ENCODE data around the gene PPP1R26. TPM values are rescaled to one million over a fixed set of nuclear protein-coding genes. Genes with fewer than 3 reads are reported as not detected.

PPP1R26 gene
- polyA plus RNA-seq, 2 of the 4 experiments (the other 2 are of a cell fraction): 8.5 to 12.7 TPM

DNA sequence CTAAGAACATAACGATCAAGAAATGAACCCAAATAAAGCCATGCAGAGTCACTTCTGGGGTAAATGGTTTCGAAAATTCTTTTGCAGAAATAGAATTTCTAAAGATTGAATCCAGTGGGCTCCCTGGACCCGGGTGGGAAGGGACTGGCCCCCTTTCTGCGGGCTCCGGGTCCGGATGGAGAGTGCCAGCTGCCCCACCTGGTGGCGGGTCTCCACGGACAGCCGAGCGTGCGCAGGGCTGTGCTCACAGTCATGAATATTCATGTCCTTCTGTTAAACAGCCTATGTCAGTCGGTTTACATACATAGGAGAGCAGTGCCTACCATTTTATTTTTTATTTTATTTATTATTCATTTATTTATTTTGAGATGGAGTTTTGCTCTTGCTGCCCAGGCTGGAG, 4.7 kb upstream of the PPP1R26 start:
- CTCF ChIA-PET: interaction anchor here (0.6 to 3.2 kb wide), 7 partner anchors 9 to 388 kb away, joined by 3 to 14 read pairs (median 8); no protein-coding TSS in a partner anchor
- no peaks in the 10 kb centered on the region for H3K9me3 ChIP-seq
- ATAC-seq (peak; percentile 57 to 88; a peak in 4 of 6 replicates), FAIRE-seq (no peak), DNase-seq (ENCODE audit: low read depth in 1 of 2, low spot score in 1 of 2) (peak; percentile 60 to 64)
- H3K4me2 ChIP-seq: no peak overlapping the region
- TF ChIP-seq CHD2 (IDR thresholded peaks at IDR 0.05; ENCODE audit: low read length, partially characterized antibody): no peak
- TF ChIP-seq PHF8 (IDR thresholded peaks at IDR 0.05; ENCODE audit: borderline replicate concordance, low read depth): no peak
- TF ChIP-seq, protein P1, sequence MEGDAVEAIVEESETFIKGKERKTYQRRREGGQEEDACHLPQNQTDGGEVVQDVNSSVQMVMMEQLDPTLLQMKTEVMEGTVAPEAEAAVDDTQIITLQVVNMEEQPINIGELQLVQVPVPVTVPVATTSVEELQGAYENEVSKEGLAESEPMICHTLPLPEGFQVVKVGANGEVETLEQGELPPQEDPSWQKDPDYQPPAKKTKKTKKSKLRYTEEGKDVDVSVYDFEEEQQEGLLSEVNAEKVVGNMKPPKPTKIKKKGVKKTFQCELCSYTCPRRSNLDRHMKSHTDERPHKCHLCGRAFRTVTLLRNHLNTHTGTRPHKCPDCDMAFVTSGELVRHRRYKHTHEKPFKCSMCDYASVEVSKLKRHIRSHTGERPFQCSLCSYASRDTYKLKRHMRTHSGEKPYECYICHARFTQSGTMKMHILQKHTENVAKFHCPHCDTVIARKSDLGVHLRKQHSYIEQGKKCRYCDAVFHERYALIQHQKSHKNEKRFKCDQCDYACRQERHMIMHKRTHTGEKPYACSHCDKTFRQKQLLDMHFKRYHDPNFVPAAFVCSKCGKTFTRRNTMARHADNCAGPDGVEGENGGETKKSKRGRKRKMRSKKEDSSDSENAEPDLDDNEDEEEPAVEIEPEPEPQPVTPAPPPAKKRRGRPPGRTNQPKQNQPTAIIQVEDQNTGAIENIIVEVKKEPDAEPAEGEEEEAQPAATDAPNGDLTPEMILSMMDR (IDR thresholded peaks at IDR 0.05): peak; percentile 46
- peak; percentile 23 to 40; a peak in 3 of 5 replicates for TF ChIP-seq RAD21 (conservative IDR thresholded peaks at IDR 0.05 in 1 of 2, IDR thresholded peaks at IDR 0.05 in 1 of 2)
- TF ChIP-seq NFE2L2 (conservative IDR thresholded peaks at IDR 0.05; ENCODE audit: low read length): no peak
- TF ChIP-seq SMC3 (IDR thresholded peaks at IDR 0.05): peak; percentile 33; the same call in 2 of the 3 replicates
- no peak overlapping the region for H3K27ac ChIP-seq
- POLR2A ChIA-PET: no interaction called here
- no peaks in the 10 kb centered on the region for H3K4me1 ChIP-seq
- no peak overlapping the region for H3K4me3 ChIP-seq
- 19% methylated on average over 12 of the region's 12 CpGs for WGBS (ENCODE audit: missing lambda C conversion rate)

DNA sequence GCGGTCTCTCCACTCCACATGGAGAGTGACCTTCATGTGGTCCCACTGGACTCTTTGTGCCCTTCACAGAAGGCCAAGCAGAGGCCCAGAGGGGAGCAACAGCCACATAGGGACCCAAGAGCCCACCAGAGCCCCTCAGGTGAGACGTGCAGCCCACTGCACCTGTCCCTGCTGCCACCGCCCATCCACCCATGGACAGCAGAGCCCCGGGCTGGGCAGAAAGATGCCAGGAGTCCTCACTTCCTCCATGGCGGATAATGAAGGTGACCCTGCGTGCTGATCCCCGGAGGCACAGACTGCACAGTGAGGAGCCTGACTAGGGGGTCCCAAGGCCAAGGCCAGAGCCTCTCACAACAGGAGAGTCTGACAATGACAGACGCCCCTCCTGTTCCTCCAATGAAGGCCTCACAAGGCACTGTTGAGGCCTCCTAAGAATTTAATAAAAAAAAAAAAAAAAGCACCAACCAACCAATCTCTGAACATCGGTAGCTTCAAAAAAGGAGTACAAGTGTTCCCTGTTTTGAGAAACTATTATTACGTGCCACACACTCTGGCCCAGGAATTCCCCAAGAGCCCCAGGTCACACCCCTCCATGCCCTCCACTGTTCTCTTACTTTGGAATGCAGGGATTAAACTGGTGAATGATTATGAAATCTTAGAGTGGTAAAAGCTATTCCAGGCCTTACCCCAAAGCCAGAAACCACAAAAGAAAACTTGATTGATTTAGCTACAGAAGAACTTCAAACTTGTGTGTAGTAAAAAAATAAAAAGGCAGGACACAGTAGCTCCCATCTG, 2.8 kb upstream of the PPP1R26 start:
- ATAC-seq (no peak), FAIRE-seq (no peak), DNase-seq (ENCODE audit: low read depth in 1 of 2, low spot score in 1 of 2) (no peak)
- CTCF ChIA-PET: interaction anchor here (0.6 to 2.5 kb wide), 5 partner anchors 13 to 388 kb away, joined by 4 to 8 read pairs (median 5); partner anchors contain the start of gene OLFM1
- TF ChIP-seq FOSL2 (IDR thresholded peaks at IDR 0.05) (no peak), FOSL2 (CRISPR knock-in tag; IDR thresholded peaks at IDR 0.05) (no peak), NR3C1 (IDR thresholded peaks at IDR 0.05) (no peak), FOSB (CRISPR knock-in tag; IDR thresholded peaks at IDR 0.05) (no peak), HEYL (CRISPR knock-in tag; IDR thresholded peaks at IDR 0.05) (no peak)
- TF ChIP-seq, protein P2, sequence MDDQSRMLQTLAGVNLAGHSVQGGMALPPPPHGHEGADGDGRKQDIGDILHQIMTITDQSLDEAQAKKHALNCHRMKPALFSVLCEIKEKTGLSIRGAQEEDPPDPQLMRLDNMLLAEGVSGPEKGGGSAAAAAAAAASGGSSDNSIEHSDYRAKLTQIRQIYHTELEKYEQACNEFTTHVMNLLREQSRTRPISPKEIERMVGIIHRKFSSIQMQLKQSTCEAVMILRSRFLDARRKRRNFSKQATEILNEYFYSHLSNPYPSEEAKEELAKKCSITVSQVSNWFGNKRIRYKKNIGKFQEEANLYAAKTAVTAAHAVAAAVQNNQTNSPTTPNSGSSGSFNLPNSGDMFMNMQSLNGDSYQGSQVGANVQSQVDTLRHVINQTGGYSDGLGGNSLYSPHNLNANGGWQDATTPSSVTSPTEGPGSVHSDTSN (IDR thresholded peaks at IDR 0.05): no peak
- Histone ChIP-seq H3K4me1 (peaks cover 7% of the 10 kb centered on the region), H3K9me3 (no peaks in the 10 kb centered on the region), H3K4me2 (no peak overlapping the region), H3K4me3 (no peak overlapping the region), H3K27ac (no peak overlapping the region)
- 76% methylated on average over 6 of the region's 10 CpGs for WGBS (ENCODE audit: missing lambda C conversion rate)
- POLR2A ChIA-PET: no interaction called here

DNA sequence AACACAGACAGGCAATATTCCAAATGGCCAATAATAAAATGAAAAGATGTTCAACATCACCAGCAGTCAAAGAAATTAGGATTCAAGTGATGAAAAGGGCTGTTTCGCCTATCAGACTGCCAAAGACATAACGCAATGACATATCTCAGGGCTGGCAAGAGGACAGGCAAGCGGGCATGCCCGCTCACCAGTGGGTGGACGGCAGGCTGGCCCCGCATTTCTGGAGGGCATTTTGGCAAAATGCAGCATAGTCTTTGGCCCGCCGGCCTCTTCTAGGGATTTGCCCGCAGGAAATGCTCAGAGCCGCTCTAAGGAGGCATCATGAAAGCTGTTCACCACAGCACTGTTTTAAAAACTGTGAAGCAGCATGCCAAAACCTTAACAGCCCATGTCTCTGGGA, 1.4 kb upstream of the PPP1R26 start:
- Histone ChIP-seq H3K4me1 (peaks cover 7% of the 10 kb centered on the region), H3K4me3 (peak overlapping the region; percentile 84; the same call in 1 of the 3 replicates), H3K4me2 (peak overlapping the region; percentile 96; the same call in 2 of the 3 replicates), H3K27ac (peak overlapping the region in 1 of 2 experiments; percentile 99; a peak in 1 of 6 replicates), H3K9me3 (no peaks in the 10 kb centered on the region)
- ATAC-seq: no peak
- 83% methylated on average over 10 of the region's 10 CpGs for WGBS (ENCODE audit: missing lambda C conversion rate)
- CTCF ChIA-PET: interaction anchor here (1.0 kb wide), 1 partner anchor 38 kb away, joined by 3 read pairs; no protein-coding TSS in a partner anchor
- no peak for DNase-seq (ENCODE audit: low read depth in 1 of 2, low spot score in 1 of 2)
- no peak for TF ChIP-seq ESRRA (IDR thresholded peaks at IDR 0.05; ENCODE audit: borderline replicate concordance, low read length)
- no peak for TF ChIP-seq EHF (CRISPR knock-in tag; IDR thresholded peaks at IDR 0.05)
- no peak for FAIRE-seq
- POLR2A ChIA-PET: no interaction called here

DNA sequence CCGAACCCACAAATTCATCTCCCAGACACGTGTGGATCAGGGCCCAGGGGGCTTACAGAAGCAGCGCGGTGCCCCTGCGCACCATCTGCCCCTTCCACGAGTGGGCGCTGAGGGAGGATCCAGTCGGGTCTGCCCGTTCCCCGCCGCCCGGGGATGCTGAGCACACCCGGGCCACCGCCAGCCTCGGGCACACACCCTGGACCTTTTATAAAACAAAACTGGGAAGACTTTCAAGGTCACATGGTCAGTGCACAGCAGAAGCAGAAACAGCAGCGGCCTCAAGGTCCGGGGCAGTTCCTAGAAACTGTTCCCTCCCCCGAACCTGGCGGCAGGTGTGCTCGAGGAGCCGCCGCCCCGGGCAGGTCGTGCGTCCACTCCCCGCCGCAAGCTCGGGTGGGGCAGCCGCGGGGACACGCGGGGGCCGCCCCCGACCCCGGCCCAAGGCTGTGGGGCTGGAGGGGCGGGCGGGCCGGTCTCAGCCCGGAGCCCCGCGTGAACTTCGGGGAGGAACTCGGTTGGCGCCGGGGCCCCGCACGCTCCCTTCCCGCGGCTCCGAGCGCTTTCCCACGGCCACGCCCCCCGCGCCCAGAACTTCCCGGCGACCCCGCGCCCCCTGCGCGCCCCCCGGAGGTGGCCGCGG, 633 bp upstream of the PPP1R26 start:
- Histone ChIP-seq H3K9me3 (no peaks in the 10 kb centered on the region), H3K4me1 (peaks cover 7% of the 10 kb centered on the region), H3K27ac (peak overlapping the region; percentile 86 to 99), H3K4me3 (peak overlapping the region; percentile 84), H3K4me2 (peak overlapping the region; percentile 96)
- DNase-seq (ENCODE audit: low read depth in 1 of 2, low spot score in 1 of 2) (peak; percentile 49 to 51), ATAC-seq (peak; percentile 61 to 62), FAIRE-seq (no peak)
- 34% methylated on average over 7 of the region's 64 CpGs for WGBS (ENCODE audit: missing lambda C conversion rate)
- CTCF ChIA-PET: no interaction called here
- POLR2A ChIA-PET: no interaction called here
- no peak for TF ChIP-seq POLR2AphosphoS2 (conservative IDR thresholded peaks at IDR 0.05; ENCODE audit: low read length)
- TF ChIP-seq CEBPB (IDR thresholded peaks at IDR 0.05): no peak
- TF ChIP-seq, protein P3, sequence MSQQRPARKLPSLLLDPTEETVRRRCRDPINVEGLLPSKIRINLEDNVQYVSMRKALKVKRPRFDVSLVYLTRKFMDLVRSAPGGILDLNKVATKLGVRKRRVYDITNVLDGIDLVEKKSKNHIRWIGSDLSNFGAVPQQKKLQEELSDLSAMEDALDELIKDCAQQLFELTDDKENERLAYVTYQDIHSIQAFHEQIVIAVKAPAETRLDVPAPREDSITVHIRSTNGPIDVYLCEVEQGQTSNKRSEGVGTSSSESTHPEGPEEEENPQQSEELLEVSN (IDR thresholded peaks at IDR 0.05; ENCODE audit: borderline replicate concordance, low read depth): no peak; the same call in 1 of the 2 replicates
- TF ChIP-seq, protein P4, sequence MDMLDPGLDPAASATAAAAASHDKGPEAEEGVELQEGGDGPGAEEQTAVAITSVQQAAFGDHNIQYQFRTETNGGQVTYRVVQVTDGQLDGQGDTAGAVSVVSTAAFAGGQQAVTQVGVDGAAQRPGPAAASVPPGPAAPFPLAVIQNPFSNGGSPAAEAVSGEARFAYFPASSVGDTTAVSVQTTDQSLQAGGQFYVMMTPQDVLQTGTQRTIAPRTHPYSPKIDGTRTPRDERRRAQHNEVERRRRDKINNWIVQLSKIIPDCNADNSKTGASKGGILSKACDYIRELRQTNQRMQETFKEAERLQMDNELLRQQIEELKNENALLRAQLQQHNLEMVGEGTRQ (IDR thresholded peaks at IDR 0.05): peak; percentile 50
- no peak for TF ChIP-seq SMC3 (IDR thresholded peaks at IDR 0.05)
- no peak for TF ChIP-seq ZSCAN20 (CRISPR knock-in tag; IDR thresholded peaks at IDR 0.05)
- TF ChIP-seq FOXS1 (CRISPR knock-in tag; IDR thresholded peaks at IDR 0.05): no peak
- no peak for TF ChIP-seq KDM1A (IDR thresholded peaks at IDR 0.05; ENCODE audit: low read depth)
- no peak for TF ChIP-seq HOXB5 (CRISPR knock-in tag; IDR thresholded peaks at IDR 0.05)
- TF ChIP-seq SREBF2 (IDR thresholded peaks at IDR 0.05): no peak
- no peak for TF ChIP-seq POLR2A (IDR thresholded peaks at IDR 0.05; ENCODE audit: low read length)

All from A549 (cell line).